AG09309 (cell line): ENCODE measurements around the gene GRAMD1B.

Source experiments
- DNase-seq: peaks from one replicate; pipeline ENCODE4 v3.0.0-alpha.2; 2010; ENCODE audit warnings: low read depth
- H3K4me3 ChIP-seq: 2 replicates; pipeline ENCODE4 v1.5.1; 2011; ENCODE audit warnings: mild to moderate bottlenecking, low read depth, low read length, moderate library complexity; ENCODE audit not compliant: control insufficient read depth
- CTCF ChIP-seq: IDR thresholded peaks from 2 replicates; pipeline ENCODE4 v1.5.1; 2011; ENCODE audit warnings: mild to moderate bottlenecking, low read depth, low read length, inconsistent platforms; ENCODE audit not compliant: insufficient read depth, control insufficient read depth; ENCODE audit errors: missing control alignments

GRAMD1B gene

GRCh38 chr11:123409456-123410217 is 20.4 kb upstream of the GRAMD1B start:
- no peak for DNase-seq
- no peak for TF ChIP-seq CTCF
- H3K4me3 ChIP-seq = no peak overlapping the region

- H3K4me3 ChIP-seq = no peak overlapping the region
- DNase-seq = no peak
- TF ChIP-seq CTCF = no peak
Measured at GRCh38 chr11:123410218-123410549, 19.9 kb upstream of the GRAMD1B start.

GRCh38 chr11:123413636-123414035 is 16.4 kb upstream of the GRAMD1B start:
- H3K4me3 ChIP-seq = no peak overlapping the region
- TF ChIP-seq CTCF = no peak
- DNase-seq = no peak

- TF ChIP-seq CTCF = no peak
- H3K4me3 ChIP-seq = no peak overlapping the region
- DNase-seq = no peak
Measured at GRCh38 chr11:123416566-123416965, 13.5 kb upstream of the GRAMD1B start.

- TF ChIP-seq CTCF = no peak
- no peak overlapping the region for H3K4me3 ChIP-seq
- DNase-seq = no peak
Measured at GRCh38 chr11:123418351-123419114, 11.5 kb upstream of the GRAMD1B start.

- no peak overlapping the region for H3K4me3 ChIP-seq
- DNase-seq = no peak
- no peak for TF ChIP-seq CTCF
Measured at GRCh38 chr11:123419731-123420452, 10.2 kb upstream of the GRAMD1B start.
